ENCODE data around the gene GJA9. TPM values are rescaled to one million over a fixed set of nuclear protein-coding genes. Genes with fewer than 3 reads are reported as not detected.

The GJA9 gene
- total and polyA plus RNA-seq, 4 donors, result not detected

GRCh38 chr1:38917337-38917736 is 36.0 kb upstream of the GJA9 start:
- 91% methylated on average over 3 of the region's 3 CpGs for WGBS
- H3K4me1 ChIP-seq (ENCODE audit: control insufficient read depth in 4 of 4, insufficient read depth in 4 of 4, low read length in 3 of 4), result no peaks in the 10 kb centered on the region
- no peak overlapping the region for H3K9ac ChIP-seq (ENCODE audit: low read depth in 1 of 2, low read length in 2 of 2)
- H3K4me3 ChIP-seq (ENCODE audit: low read depth in 1 of 3, low read length in 3 of 3), result no peak overlapping the region
- H3K27ac ChIP-seq (ENCODE audit: low read depth in 1 of 2, low read length in 2 of 2), result no peak overlapping the region
- H3K9me3 ChIP-seq (ENCODE audit: control insufficient read depth in 4 of 4, low read length in 3 of 4), result no peaks in the 10 kb centered on the region
- H3K27me3 ChIP-seq (ENCODE audit: control insufficient read depth in 4 of 4, insufficient read depth in 4 of 4, low read length in 3 of 4), result no peaks in the 10 kb centered on the region
- no peak for DNase-seq (ENCODE audit: low spot score)
- TF ChIP-seq GABPA (IDR thresholded peaks at IDR 0.05 in 1 of 2, conservative IDR thresholded peaks at IDR 0.05 in 1 of 2) (no peak), ATF3 (IDR thresholded peaks at IDR 0.05) (no peak), NR2F2 (IDR thresholded peaks at IDR 0.05) (no peak), YY1 (IDR thresholded peaks at IDR 0.05) (no peak), REST (IDR thresholded peaks at IDR 0.05) (no peak), TAF1 (conservative IDR thresholded peaks at IDR 0.05) (no peak), MAX (IDR thresholded peaks at IDR 0.05) (no peak), CTCF (IDR thresholded peaks at IDR 0.05; ENCODE audit: low read depth, low read length, missing input control) (no peak), FOXA1 (IDR thresholded peaks at IDR 0.05) (no peak), HNF4A (conservative IDR thresholded peaks at IDR 0.05) (no peak), RAD21 (IDR thresholded peaks at IDR 0.05) (no peak), SP1 (IDR thresholded peaks at IDR 0.05) (no peak), JUND (IDR thresholded peaks at IDR 0.05) (no peak), HNF4G (IDR thresholded peaks at IDR 0.05) (no peak), RXRA (IDR thresholded peaks at IDR 0.05) (no peak), FOXA2 (IDR thresholded peaks at IDR 0.05) (no peak), EGR1 (IDR thresholded peaks at IDR 0.05; ENCODE audit: low read depth in 2 of 2) (no peak), ZBTB33 (IDR thresholded peaks at IDR 0.05) (no peak)
- no peaks in the 10 kb centered on the region for H3K36me3 ChIP-seq (ENCODE audit: control insufficient read depth in 4 of 4, insufficient read depth in 3 of 4, low read depth in 1 of 4, low read length in 3 of 4)

All from liver (tissue), 9 donors.